Suppressor macrophage treated with lipopolysaccharide for 1 hour (primary cell): ENCODE measurements around the gene DAP.

ENCODE experiments used
- DNase-seq, 3 donors: peaks; one replicate each; pipeline ENCODE4 v3.0.0-alpha.2; 2020 to 2022

DAP gene

DNA sequence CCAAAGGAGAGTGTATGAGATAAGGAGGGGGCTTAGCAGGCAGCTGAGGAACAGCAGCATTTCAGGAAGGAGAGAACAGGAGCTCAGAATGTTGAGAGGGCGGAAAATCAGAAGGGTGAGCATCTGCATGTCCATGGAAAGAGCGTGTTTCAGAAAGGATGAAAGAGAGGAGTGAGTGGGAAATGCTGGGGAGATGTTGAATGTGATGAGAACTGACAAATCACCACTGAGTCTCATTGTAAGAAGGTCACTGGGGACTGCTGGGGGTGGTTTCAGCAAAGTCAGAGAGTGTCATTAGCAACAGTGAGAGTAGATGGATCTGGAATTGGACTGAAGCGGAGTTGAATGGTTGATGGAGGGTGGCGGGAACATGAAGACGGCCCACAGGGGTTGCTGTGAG is 131.4 kb downstream of the DAP start:
- no peak for DNase-seq
